Sigmoid colon (tissue), 7 donors: ENCODE data around the gene AGT. TPM values are rescaled to one million over a fixed set of nuclear protein-coding genes. Genes with fewer than 3 reads are reported as not detected.

Experiments
- DNase-seq: peaks from one replicate; pipeline ENCODE4 v3.0.0-alpha.2; 2019
- H3K27ac ChIP-seq, 4 donors: fragments of 200-600 bp; sonication (generic); one replicate each; pipeline ENCODE4 v1.5.1; 2016 to 2019; ENCODE audit warnings: mild to moderate bottlenecking in 1 of 4
- H3K27me3 ChIP-seq, 3 donors: fragments of 200-600 bp; sonication (generic); one replicate each; pipeline ENCODE4 v1.5.1; 2019; ENCODE audit warnings: mild to moderate bottlenecking in 1 of 3
- H3K36me3 ChIP-seq, 4 donors: fragments of 200-600 bp; sonication (generic); one replicate each; pipeline ENCODE4 v1.5.1; 2016 to 2019
- H3K4me1 ChIP-seq, 4 donors: fragments of 200-600 bp; sonication (generic); one replicate each; pipeline ENCODE4 v1.5.1; 2017 to 2019
- H3K4me3 ChIP-seq, 4 donors: fragments of 200-600 bp; sonication (generic); one replicate each; pipeline ENCODE4 v1.5.1; 2017 to 2019; ENCODE audit warnings: mild to moderate bottlenecking in 2 of 4, moderate library complexity in 1 of 4
- H3K9me3 ChIP-seq, 4 donors: fragments of 200-600 bp in 3 of 4; sonication (generic) in 3 of 4; one replicate each; pipeline versions ENCODE4 v1.5.1 to v1.6.1; 2013 to 2019
- EP300 ChIP-seq, 4 donors: sonication (generic); formaldehyde crosslinking; IDR thresholded peaks; one replicate each; pipeline ENCODE4 v1.6.1; 2017; ENCODE audit warnings: antibody characterized with exemption in 4 of 4
- POLR2A ChIP-seq, 2 donors: fragments of 450-650 bp; IDR thresholded peaks; one replicate each; pipeline ENCODE4 v1.6.1; 2016; ENCODE audit warnings: antibody characterized with exemption in 2 of 2, mild to moderate bottlenecking in 2 of 2, moderate library complexity in 2 of 2
- POLR2AphosphoS5 ChIP-seq, 4 donors: sonication (generic); formaldehyde crosslinking; IDR thresholded peaks; one replicate each; pipeline ENCODE4 v1.6.1; 2017; ENCODE audit warnings: antibody characterized with exemption in 4 of 4
- WGBS, 2 donors: extraction: QIAGEN DNeasy Blood & Tissue Kit; methylation state at CpG; one replicate each; pipeline ENCODE4 v1.1.7; 2013; 5-methylcytosine and 5-hydroxymethylcytosine counted together
- intact Hi-C: fragments of 100-400 bp; cut with DNase I; formaldehyde crosslinking; loops from one replicate; pipeline ENCODE4 v1.15.1; 2023
- polyA plus RNA-seq, 3 donors: library from polyadenylated mRNA; stranded (reverse); fragments of 200-250 nt; gene quantifications; one replicate each; pipeline ENCODE4 v1.2.3, GENCODE V29; 2013
- total RNA-seq, 4 donors: library from RNA; depleted of rRNA; stranded (reverse); fragments of >200 nt; gene quantifications; one replicate each; pipeline ENCODE4 v1.1.0, GENCODE V29; 2016
- TF ChIP-seq, protein P1 (sequence below), 4 experiments: fragments of 450-650 bp in 3 of 4; fragments of 200-600 bp in 1 of 4; IDR thresholded peaks; one replicate each; pipeline ENCODE4 v1.5.1; 2016 to 2019; ENCODE audit warnings: antibody characterized with exemption in 4 of 4, mild to moderate bottlenecking in 3 of 4, moderate library complexity in 2 of 4
- donor health status: healthy with polysubstance abuse.
- donor health status: Bipolar disorder and iron deficiency.
- donor health status: healthy.

The AGT gene
- total RNA-seq (1 to 10 TPM in 3 of 4 donors, under 1 TPM in 1; 0.36 to 9.2 (median 3.0) TPM), polyA plus RNA-seq (1 to 10 TPM in 2 of 3 donors, under 1 TPM in 1; 0.60 to 3.5 (median 1.6) TPM)

DNA sequence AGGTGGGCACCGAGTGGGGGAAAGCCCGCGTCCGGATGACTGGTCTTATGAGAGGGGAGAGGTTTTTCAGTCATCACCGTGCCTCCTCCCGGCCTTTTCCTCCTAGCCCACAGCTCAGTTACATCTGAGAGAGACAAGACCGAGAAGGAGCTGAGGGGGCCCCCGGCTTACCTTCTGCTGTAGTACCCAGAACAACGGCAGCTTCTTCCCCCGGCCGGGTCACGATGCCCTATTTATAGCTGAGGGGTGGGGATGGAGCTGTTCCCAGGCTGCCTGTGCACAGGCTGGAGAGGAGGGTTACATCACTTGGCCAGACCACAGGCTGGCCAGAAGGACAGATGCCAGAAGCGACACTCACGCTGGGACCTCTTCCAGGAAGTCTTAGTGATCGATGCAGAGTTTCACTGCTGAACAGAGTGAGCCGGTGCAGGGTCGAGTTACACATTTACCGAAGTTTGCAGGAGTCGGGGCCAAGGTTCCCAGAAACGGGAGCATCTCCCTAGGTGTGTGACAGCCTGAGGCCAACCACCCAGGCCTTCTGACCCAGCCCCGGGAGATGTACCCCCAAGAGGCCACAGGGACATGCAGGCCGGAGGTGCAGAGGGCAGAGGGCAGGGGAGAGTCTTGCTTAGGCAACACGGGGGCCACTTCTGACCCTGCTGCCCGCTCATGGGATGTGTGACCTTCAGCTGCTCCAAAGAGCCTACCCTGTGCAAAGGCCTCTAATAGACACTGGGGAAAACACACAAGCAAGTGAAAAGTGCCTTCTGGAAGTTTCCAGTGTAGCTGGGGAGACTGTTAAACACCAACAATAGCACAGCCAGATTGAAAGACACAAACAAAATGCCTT is at the start of gene AGT:
Gene AGT (minus strand): TSS at position 208 of the 850 bp plus-strand sequence. CDS start 3,299 bp downstream, outside the sequence.
- TF ChIP-seq POLR2AphosphoS5 (IDR thresholded peaks at IDR 0.05) (peak in 1 of 4 donors; percentile 33), EP300 (IDR thresholded peaks at IDR 0.05) (no peak), POLR2A (IDR thresholded peaks at IDR 0.05) (no peak)
- TF ChIP-seq, protein P1, sequence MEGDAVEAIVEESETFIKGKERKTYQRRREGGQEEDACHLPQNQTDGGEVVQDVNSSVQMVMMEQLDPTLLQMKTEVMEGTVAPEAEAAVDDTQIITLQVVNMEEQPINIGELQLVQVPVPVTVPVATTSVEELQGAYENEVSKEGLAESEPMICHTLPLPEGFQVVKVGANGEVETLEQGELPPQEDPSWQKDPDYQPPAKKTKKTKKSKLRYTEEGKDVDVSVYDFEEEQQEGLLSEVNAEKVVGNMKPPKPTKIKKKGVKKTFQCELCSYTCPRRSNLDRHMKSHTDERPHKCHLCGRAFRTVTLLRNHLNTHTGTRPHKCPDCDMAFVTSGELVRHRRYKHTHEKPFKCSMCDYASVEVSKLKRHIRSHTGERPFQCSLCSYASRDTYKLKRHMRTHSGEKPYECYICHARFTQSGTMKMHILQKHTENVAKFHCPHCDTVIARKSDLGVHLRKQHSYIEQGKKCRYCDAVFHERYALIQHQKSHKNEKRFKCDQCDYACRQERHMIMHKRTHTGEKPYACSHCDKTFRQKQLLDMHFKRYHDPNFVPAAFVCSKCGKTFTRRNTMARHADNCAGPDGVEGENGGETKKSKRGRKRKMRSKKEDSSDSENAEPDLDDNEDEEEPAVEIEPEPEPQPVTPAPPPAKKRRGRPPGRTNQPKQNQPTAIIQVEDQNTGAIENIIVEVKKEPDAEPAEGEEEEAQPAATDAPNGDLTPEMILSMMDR (IDR thresholded peaks at IDR 0.05), result no peak
- DNase-seq, result peak; percentile 89
- intact Hi-C loops, result no loop called here
- Histone ChIP-seq H3K4me3 (peak within 1 kb of the TSS in 2 of 4 donors; percentile 5 to 30), H3K9me3 (no peaks in the 10 kb centered on the region), H3K36me3 (no peaks in the 10 kb centered on the region), H3K4me1 (peaks cover 0 to 15% (median 13%) of the 10 kb centered on the region in 4 donors), H3K27me3 (no peaks in the 10 kb centered on the region), H3K27ac (no peak within 1 kb of the TSS)
- WGBS, 2 donors, result 29 to 40% methylated on average over 24 of the region's 24 CpGs

DNA sequence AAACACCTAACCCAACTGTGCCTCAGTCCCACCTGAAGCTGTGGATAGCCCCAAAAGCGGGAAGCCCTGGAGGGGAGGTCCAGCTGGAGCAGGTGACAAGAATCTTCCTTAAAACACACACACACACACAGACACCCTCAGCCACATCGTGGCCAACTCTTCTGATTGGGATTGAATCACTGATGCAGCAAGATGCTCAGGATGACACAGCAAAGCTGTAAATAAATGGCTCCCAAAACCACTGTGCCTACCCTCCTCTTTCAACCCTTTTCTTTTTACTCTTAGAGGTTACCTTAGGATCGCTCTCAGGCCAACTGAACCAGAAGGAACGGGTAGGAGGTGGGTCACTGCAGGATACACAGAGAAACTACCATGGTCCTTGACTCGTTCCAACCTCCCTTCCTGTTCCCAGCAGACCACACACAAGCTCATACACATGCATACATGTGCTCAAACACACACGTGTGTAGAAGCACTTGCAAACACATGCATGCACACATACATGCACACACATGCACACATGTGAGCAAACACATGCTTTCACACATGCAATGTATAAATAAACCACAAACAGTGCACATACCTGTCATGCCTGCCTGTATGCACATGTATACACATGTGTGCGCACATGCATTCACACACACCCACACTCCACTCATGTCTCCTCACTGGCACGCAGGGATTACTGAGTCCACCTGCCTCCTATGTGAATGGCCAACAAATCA is 47.7 kb upstream of the AGT start:
- DNase-seq, result no peak
- 87 to 89% methylated on average over 8 of the region's 8 CpGs for WGBS, 2 donors
- TF ChIP-seq, protein P1 (IDR thresholded peaks at IDR 0.05), result no peak
- no peak for TF ChIP-seq POLR2AphosphoS5 (IDR thresholded peaks at IDR 0.05)
- TF ChIP-seq POLR2A (IDR thresholded peaks at IDR 0.05), result no peak
- no peak for TF ChIP-seq EP300 (IDR thresholded peaks at IDR 0.05)
- Histone ChIP-seq H3K4me3 (no peak overlapping the region), H3K4me1 (no peaks in the 10 kb centered on the region), H3K27ac (no peak overlapping the region), H3K9me3 (no peaks in the 10 kb centered on the region), H3K36me3 (no peaks in the 10 kb centered on the region), H3K27me3 (no peaks in the 10 kb centered on the region)
- intact Hi-C loops, result no loop called here

DNA sequence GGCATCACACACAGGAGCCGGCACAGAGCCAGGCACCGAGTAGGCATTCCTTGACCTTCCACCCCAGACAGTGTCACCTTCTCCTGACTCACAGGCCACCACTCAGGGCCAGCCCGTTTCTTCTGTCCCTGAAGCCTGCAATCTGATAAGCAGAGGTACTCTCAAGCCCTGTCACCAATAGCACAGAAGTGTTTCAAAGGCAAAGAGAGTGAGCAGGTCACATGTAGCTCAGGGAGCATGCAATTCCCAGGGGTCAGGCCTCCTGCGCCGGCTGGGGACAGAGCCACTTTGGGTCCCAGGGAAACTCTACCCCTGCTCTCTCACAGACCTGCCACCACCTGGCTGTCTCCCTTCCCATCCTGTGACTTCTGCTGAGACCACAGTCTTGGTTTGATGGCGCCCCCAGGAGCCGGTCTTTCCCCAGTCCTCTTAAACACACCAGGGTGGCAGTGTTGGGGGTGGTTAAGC is 46.5 kb upstream of the AGT start:
- no peak for DNase-seq
- TF ChIP-seq, protein P1 (IDR thresholded peaks at IDR 0.05), result no peak
- TF ChIP-seq POLR2AphosphoS5 (IDR thresholded peaks at IDR 0.05) (no peak), EP300 (IDR thresholded peaks at IDR 0.05) (no peak), POLR2A (IDR thresholded peaks at IDR 0.05) (no peak)

DNA sequence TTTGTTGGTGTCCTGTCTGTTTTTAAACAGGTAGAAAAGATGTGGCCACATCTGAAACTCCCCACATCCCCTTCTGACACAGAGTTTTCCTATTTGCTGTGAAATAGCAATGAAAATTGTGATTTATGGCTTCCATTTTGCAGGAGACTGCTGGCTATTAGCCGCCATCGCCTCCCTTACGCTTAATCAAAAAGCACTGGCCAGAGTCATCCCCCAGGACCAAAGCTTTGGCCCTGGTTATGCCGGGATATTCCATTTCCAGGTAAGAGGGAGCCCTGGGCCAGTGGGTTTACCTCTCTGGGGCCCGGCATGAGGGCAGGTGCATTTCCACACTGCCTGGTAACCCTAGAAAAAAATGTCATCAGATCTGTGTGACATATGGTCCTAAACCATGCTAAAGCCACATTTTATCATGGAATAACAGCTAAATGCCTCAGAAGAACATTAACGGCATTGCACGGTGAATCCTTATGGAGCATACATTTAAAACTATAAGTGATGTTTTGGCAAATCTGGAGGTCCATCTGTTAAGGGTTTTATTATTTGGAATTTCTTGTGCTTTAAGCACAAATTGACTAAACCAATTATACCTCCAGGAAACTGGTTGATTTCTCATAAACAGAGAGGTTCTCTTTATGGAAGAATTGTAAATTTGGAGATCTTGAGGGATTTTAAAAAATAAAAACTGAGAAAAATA is 45.6 kb upstream of the AGT start:
- peaks cover 0 to 3% (median 0%) of the 10 kb centered on the region in 4 donors for H3K4me1 ChIP-seq
- no peak for DNase-seq
- H3K9me3 ChIP-seq, result no peaks in the 10 kb centered on the region
- intact Hi-C loops, result no loop called here
- H3K27me3 ChIP-seq, result no peaks in the 10 kb centered on the region
- H3K27ac ChIP-seq, result no peak overlapping the region
- TF ChIP-seq POLR2AphosphoS5 (IDR thresholded peaks at IDR 0.05) (no peak), EP300 (IDR thresholded peaks at IDR 0.05) (no peak), POLR2A (IDR thresholded peaks at IDR 0.05) (no peak)
- TF ChIP-seq, protein P1 (IDR thresholded peaks at IDR 0.05), result no peak
- WGBS, 2 donors, result 90 to 95% methylated on average over 7 of the region's 7 CpGs
- H3K36me3 ChIP-seq, result no peaks in the 10 kb centered on the region
- H3K4me3 ChIP-seq, result no peak overlapping the region

More for the DNA sequence above, 46.5 kb upstream of the AGT start:
- Histone ChIP-seq H3K4me1 (no peaks in the 10 kb centered on the region), H3K36me3 (no peaks in the 10 kb centered on the region), H3K27me3 (no peaks in the 10 kb centered on the region), H3K27ac (no peak overlapping the region), H3K9me3 (no peaks in the 10 kb centered on the region), H3K4me3 (no peak overlapping the region)
- intact Hi-C loops, result no loop called here
- WGBS, 2 donors, result 74 to 80% methylated on average over 7 of the region's 7 CpGs
